GM21360 (cell line): ENCODE data around the gene IQGAP2.

ENCODE experiments used
- ATAC-seq: cut with Tn5 transposase; IDR thresholded peaks from one replicate; pipeline ENCODE4 v1.9.1; 2021; ENCODE audit warnings: mild to moderate bottlenecking, moderate library complexity; ENCODE audit not compliant: unreplicated experiment

IQGAP2 gene

GRCh38 chr5:76474377-76474776, 71.3 kb downstream of the IQGAP2 start:
- ATAC-seq = no peak

GRCh38 chr5:76475385-76475784, 72.3 kb downstream of the IQGAP2 start:
- no peak for ATAC-seq

GRCh38 chr5:76475936-76476335, 72.9 kb downstream of the IQGAP2 start:
- ATAC-seq = no peak

GRCh38 chr5:76476474-76477038, 73.5 kb downstream of the IQGAP2 start:
- ATAC-seq = no peak

- no peak for ATAC-seq
These were observed 74.0 kb downstream of the IQGAP2 start for GRCh38 chr5:76477061-76477460.

- ATAC-seq = no peak
These were observed 74.5 kb downstream of the IQGAP2 start for GRCh38 chr5:76477571-76477970.

- no peak for ATAC-seq
These were observed 76.2 kb downstream of the IQGAP2 start for GRCh38 chr5:76479281-76479680.

- ATAC-seq = no peak
These were observed 77.0 kb downstream of the IQGAP2 start for GRCh38 chr5:76479973-76480667.

GRCh38 chr5:76482984-76483383, 79.9 kb downstream of the IQGAP2 start:
- no peak for ATAC-seq

- no peak for ATAC-seq
These were observed 80.3 kb downstream of the IQGAP2 start for GRCh38 chr5:76483433-76483832.

- no peak for ATAC-seq
These were observed 80.8 kb downstream of the IQGAP2 start for GRCh38 chr5:76483881-76484280.

GRCh38 chr5:76485511-76485910, 82.4 kb downstream of the IQGAP2 start:
- no peak for ATAC-seq

GRCh38 chr5:76487386-76487785, 84.3 kb downstream of the IQGAP2 start:
- no peak for ATAC-seq

- no peak for ATAC-seq
These were observed 84.7 kb downstream of the IQGAP2 start for GRCh38 chr5:76487821-76488220.

GRCh38 chr5:76488969-76489368, 85.9 kb downstream of the IQGAP2 start:
- ATAC-seq = no peak

GRCh38 chr5:76489877-76490688, 87.0 kb downstream of the IQGAP2 start:
- no peak for ATAC-seq

GRCh38 chr5:76490960-76491359, 87.9 kb downstream of the IQGAP2 start:
- no peak for ATAC-seq

- no peak for ATAC-seq
These were observed 89.7 kb downstream of the IQGAP2 start for GRCh38 chr5:76492819-76493189.

- no peak for ATAC-seq
These were observed 90.2 kb downstream of the IQGAP2 start for GRCh38 chr5:76493190-76493837.

GRCh38 chr5:76494201-76494600, 91.1 kb downstream of the IQGAP2 start:
- no peak for ATAC-seq

GRCh38 chr5:76495870-76496269, 92.8 kb downstream of the IQGAP2 start:
- ATAC-seq = no peak

- ATAC-seq = no peak
These were observed 94.0 kb downstream of the IQGAP2 start for GRCh38 chr5:76497065-76497460.
